Adrenal gland (tissue), 5 donors: ENCODE data around the gene VSTM2B.

Experiments
- POLR2A ChIP-seq, 2 donors: fragments of 450-650 bp; IDR thresholded peaks; one replicate each; pipeline ENCODE4 v1.6.1; 2017; ENCODE audit warnings: antibody characterized with exemption in 2 of 2, mild to moderate bottlenecking in 2 of 2, moderate library complexity in 1 of 2
- TF ChIP-seq, protein P1 (sequence below), 6 experiments: fragments of 450-650 bp in 4 of 6; fragments of 200-600 bp in 2 of 6; sonication (generic) in 1 of 6; IDR thresholded peaks; 1 replicate in 5 of 6; 2 replicates in 1 of 6; pipeline versions ENCODE4 v1.5.1 to v1.8.0; 2016 to 2021; ENCODE audit warnings: antibody characterized with exemption in 6 of 6, mild to moderate bottlenecking in 2 of 6, moderate library complexity in 1 of 6
- donor health status: DM: no; HTN: no; CAD: no.

DNA sequence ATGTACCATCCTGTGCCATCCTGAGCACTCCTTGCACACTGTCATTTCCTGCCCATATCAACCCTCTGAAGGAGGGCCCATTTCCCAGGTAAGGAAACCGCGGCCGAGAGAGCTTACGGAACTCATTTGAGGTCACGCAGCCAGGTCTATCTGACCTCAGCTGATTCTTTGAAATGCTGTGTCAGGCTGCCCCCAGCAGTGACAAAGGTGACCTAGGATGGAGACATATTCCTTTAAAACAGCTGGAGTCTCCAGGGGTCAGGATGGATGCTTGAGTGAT, 42.2 kb upstream of the VSTM2B start:
- no peak for TF ChIP-seq POLR2A (IDR thresholded peaks at IDR 0.05)
- TF ChIP-seq, protein P1, sequence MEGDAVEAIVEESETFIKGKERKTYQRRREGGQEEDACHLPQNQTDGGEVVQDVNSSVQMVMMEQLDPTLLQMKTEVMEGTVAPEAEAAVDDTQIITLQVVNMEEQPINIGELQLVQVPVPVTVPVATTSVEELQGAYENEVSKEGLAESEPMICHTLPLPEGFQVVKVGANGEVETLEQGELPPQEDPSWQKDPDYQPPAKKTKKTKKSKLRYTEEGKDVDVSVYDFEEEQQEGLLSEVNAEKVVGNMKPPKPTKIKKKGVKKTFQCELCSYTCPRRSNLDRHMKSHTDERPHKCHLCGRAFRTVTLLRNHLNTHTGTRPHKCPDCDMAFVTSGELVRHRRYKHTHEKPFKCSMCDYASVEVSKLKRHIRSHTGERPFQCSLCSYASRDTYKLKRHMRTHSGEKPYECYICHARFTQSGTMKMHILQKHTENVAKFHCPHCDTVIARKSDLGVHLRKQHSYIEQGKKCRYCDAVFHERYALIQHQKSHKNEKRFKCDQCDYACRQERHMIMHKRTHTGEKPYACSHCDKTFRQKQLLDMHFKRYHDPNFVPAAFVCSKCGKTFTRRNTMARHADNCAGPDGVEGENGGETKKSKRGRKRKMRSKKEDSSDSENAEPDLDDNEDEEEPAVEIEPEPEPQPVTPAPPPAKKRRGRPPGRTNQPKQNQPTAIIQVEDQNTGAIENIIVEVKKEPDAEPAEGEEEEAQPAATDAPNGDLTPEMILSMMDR (IDR thresholded peaks at IDR 0.05) = no peak
